SK-N-SH (cell line): ENCODE results near the gene ZSCAN20. TPM values are rescaled to one million over a fixed set of nuclear protein-coding genes. Genes with fewer than 3 reads are reported as not detected.
A peak's percentile ranks its signal among the peaks of the same experiment; 100 is the strongest.

Experiments used
- CTCF ChIA-PET: fragments of 300-600, 350-600 bp; formaldehyde crosslinking; extraction: SDS; loops from one replicate; lab custom pipeline; 2021; lab: Yijun Ruan, JAX
- POLR2A ChIA-PET: fragments of 350-600 bp; sonication (Branson Sonifier 250); formaldehyde crosslinking; extraction: SDS; loops from one replicate; lab custom pipeline; 2020; ENCODE audit warnings: antibody characterized with exemption, inconsistent platforms; lab: Yijun Ruan, JAX
- DNase-seq: peaks from one replicate; pipeline ENCODE4 v3.0.0; 2012
- H2AFZ ChIP-seq: fragments of 200-600 bp; sonication (generic); 2 replicates; pipeline ENCODE4 v1.8.1; 2016; ENCODE audit warnings: antibody characterized with exemption, mild to moderate bottlenecking, low read depth
- H3F3A ChIP-seq: fragments of 200-600 bp; sonication (generic); replicated peaks from 2 replicates; pipeline ENCODE3; 2016; ENCODE audit warnings: antibody characterized with exemption, mild to moderate bottlenecking; ENCODE audit not compliant: insufficient read depth
- H3K27ac ChIP-seq, 2 experiments: fragments of 200-500 bp in 1 of 2; fragments of 200-600 bp in 1 of 2; sonication (Bioruptor generic) in 1 of 2; sonication (generic), shearing (Covaris generic) in 1 of 2; 2 replicates each; pipeline versions ENCODE4 v1.5.1 to v1.6.1; 2014 to 2016; ENCODE audit warnings: low read depth in 2 of 2, inconsistent platforms in 1 of 2, low read length in 1 of 2, mild to moderate bottlenecking in 1 of 2, mixed read lengths in 1 of 2
- H3K27me3 ChIP-seq: fragments of 200-600 bp; sonication (generic), shearing (Covaris generic); 2 replicates; pipeline ENCODE4 v1.6.1; 2016; ENCODE audit warnings: mixed run types; ENCODE audit not compliant: insufficient read depth
- H3K36me3 ChIP-seq, 2 experiments: fragments of 200-500 bp in 1 of 2; fragments of 200-600 bp in 1 of 2; sonication (Bioruptor generic) in 1 of 2; sonication (generic) in 1 of 2; replicated peaks in 1 of 2; 2 replicates each; pipeline versions ENCODE3 to v1.5.1; 2014 to 2016; ENCODE audit warnings: low read length in 1 of 2, mild to moderate bottlenecking in 1 of 2; ENCODE audit not compliant: insufficient read depth in 2 of 2, control insufficient read depth in 1 of 2
- H3K4me1 ChIP-seq, 2 experiments: fragments of 200-500 bp in 1 of 2; fragments of 200-600 bp in 1 of 2; sonication (Bioruptor generic) in 1 of 2; sonication (generic), shearing (Covaris generic) in 1 of 2; 2 replicates each; pipeline versions ENCODE4 v1.5.1 to v1.6.1; 2014 to 2016; ENCODE audit warnings: low read depth in 1 of 2, low read length in 1 of 2, mixed run types in 1 of 2; ENCODE audit not compliant: insufficient read depth in 2 of 2, control insufficient read depth in 1 of 2
- H3K4me2 ChIP-seq: fragments of 200-600 bp; sonication (generic), shearing (Covaris generic); 2 replicates; pipeline ENCODE4 v1.6.1; 2017; ENCODE audit warnings: mixed run types
- H3K4me3 ChIP-seq, 2 experiments: fragments of 200-500 bp in 1 of 2; fragments of 200-600 bp in 1 of 2; sonication (Bioruptor generic) in 1 of 2; sonication (generic), shearing (Covaris generic) in 1 of 2; 2 replicates each; pipeline versions ENCODE4 v1.5.1 to v1.8.1; 2014 to 2016; ENCODE audit warnings: low read depth in 2 of 2, inconsistent platforms in 1 of 2, low read length in 1 of 2, mild to moderate bottlenecking in 1 of 2, mixed read lengths in 1 of 2, moderate library complexity in 1 of 2
- H3K79me2 ChIP-seq: fragments of 200-600 bp; sonication (generic); 2 replicates; pipeline ENCODE4 v1.8.1; 2017; ENCODE audit warnings: mild to moderate bottlenecking; ENCODE audit not compliant: insufficient read depth
- H3K9ac ChIP-seq: fragments of 200-600 bp; sonication (generic); 2 replicates; pipeline ENCODE4 v1.6.1; 2017; ENCODE audit warnings: mixed run types
- H3K9me2 ChIP-seq: fragments of 200-600 bp; sonication (generic); 2 replicates; pipeline ENCODE4 v1.6.1; 2017; ENCODE audit warnings: mixed run types
- H3K9me3 ChIP-seq: fragments of 200-600 bp; sonication (generic); 2 replicates; pipeline ENCODE4 v1.6.1; 2017; ENCODE audit warnings: mixed run types, mild to moderate bottlenecking, moderate library complexity
- H4K20me1 ChIP-seq: fragments of 200-600 bp; sonication (generic); 2 replicates; pipeline ENCODE4 v1.6.1; 2017; ENCODE audit warnings: mild to moderate bottlenecking, mixed run types; ENCODE audit not compliant: insufficient read depth
- CTCF ChIP-seq: fragments of 200-600 bp; sonication (generic); IDR thresholded peaks from 2 replicates; pipeline ENCODE4 v1.6.1; 2017; ENCODE audit warnings: antibody characterized with exemption, mild to moderate bottlenecking, moderate library complexity
- ELF1 ChIP-seq: IDR thresholded peaks from 2 replicates; pipeline ENCODE4 v1.4.0; 2012
- EP300 ChIP-seq, 2 experiments: IDR thresholded peaks; 2 replicates each; pipeline versions ENCODE4 v1.4.0 to v1.6.1; 2012; ENCODE audit warnings: borderline replicate concordance in 1 of 2, low read depth in 1 of 2, low read length in 1 of 2
- FOSL2 ChIP-seq: IDR thresholded peaks from 2 replicates; pipeline ENCODE4 v1.4.0; 2012; ENCODE audit warnings: low read depth, mild to moderate bottlenecking, moderate library complexity, borderline replicate concordance
- FOXJ3 ChIP-seq: sonication (generic); formaldehyde crosslinking; IDR thresholded peaks from 2 replicates; pipeline ENCODE4 v1.5.1; 2020; ENCODE audit warnings: mild to moderate bottlenecking, missing genetic modification reagents
- FOXM1 ChIP-seq: IDR thresholded peaks from 2 replicates; pipeline ENCODE4 v1.4.0; 2012; ENCODE audit warnings: low read depth, mild to moderate bottlenecking
- GABPA ChIP-seq: IDR thresholded peaks from 2 replicates; pipeline ENCODE4 v1.4.0; 2012; ENCODE audit warnings: low read depth, mild to moderate bottlenecking
- JUND ChIP-seq: IDR thresholded peaks from 2 replicates; pipeline ENCODE4 v1.4.0; 2012
- MAX ChIP-seq: IDR thresholded peaks from 2 replicates; pipeline ENCODE4 v1.4.0; 2012; ENCODE audit warnings: low read depth
- MEF2A ChIP-seq: IDR thresholded peaks from 2 replicates; pipeline ENCODE4 v1.4.0; 2012; ENCODE audit warnings: low read depth, borderline replicate concordance
- MXI1 ChIP-seq: IDR thresholded peaks from 2 replicates; pipeline ENCODE4 v1.6.1; 2012; ENCODE audit warnings: mild to moderate bottlenecking, low read depth, low read length, improper control_type of control experiment
- PBX3 ChIP-seq: IDR thresholded peaks from 2 replicates; pipeline ENCODE4; 2012
- POLR2AphosphoS5 ChIP-seq: IDR thresholded peaks from 2 replicates; pipeline ENCODE4 v1.6.1; 2012; ENCODE audit warnings: low read depth, low read length
- RAD21 ChIP-seq: IDR thresholded peaks from 2 replicates; pipeline ENCODE4 v1.6.1; 2012; ENCODE audit warnings: mild to moderate bottlenecking, low read length
- RFX5 ChIP-seq: IDR thresholded peaks from 2 replicates; pipeline ENCODE4 v1.6.1; 2012; ENCODE audit warnings: mild to moderate bottlenecking, improper control_type of control experiment, low read length
- RXRA ChIP-seq: IDR thresholded peaks from 2 replicates; pipeline ENCODE4 v1.4.0; 2012; ENCODE audit warnings: low read depth, mild to moderate bottlenecking, borderline replicate concordance
- SMC3 ChIP-seq: IDR thresholded peaks from 2 replicates; pipeline ENCODE4 v1.6.1; 2012; ENCODE audit warnings: low read depth, low read length, improper control_type of control experiment
- TCF12 ChIP-seq: IDR thresholded peaks from 2 replicates; pipeline ENCODE4 v1.4.0; 2012
- TEAD4 ChIP-seq: IDR thresholded peaks from 2 replicates; pipeline ENCODE4 v1.4.0; 2012; ENCODE audit warnings: mild to moderate bottlenecking, borderline replicate concordance; ENCODE audit not compliant: insufficient read depth
- USF1 ChIP-seq: IDR thresholded peaks from 2 replicates; pipeline ENCODE4 v1.4.0; 2012; ENCODE audit warnings: low read depth, borderline replicate concordance
- USF2 ChIP-seq: fragments of 150-350 bp; IDR thresholded peaks from 2 replicates; pipeline ENCODE4 v1.6.1; 2017; ENCODE audit warnings: antibody characterized with exemption, low read length, low read depth, borderline replicate concordance
- YY1 ChIP-seq: IDR thresholded peaks from 2 replicates; pipeline ENCODE4 v1.4.0; 2012; ENCODE audit warnings: low read depth, mild to moderate bottlenecking
- ZBTB33 ChIP-seq: IDR thresholded peaks from 2 replicates; pipeline ENCODE4 v1.4.0; 2012; ENCODE audit warnings: low read depth, borderline replicate concordance
- WGBS: methylation state at CpG from one replicate; pipeline ENCODE4 v1.1.6; 2017; ENCODE audit warnings: low lambda C conversion rate; 5-methylcytosine and 5-hydroxymethylcytosine counted together
- polyA plus RNA-seq, 3 experiments: library from polyadenylated mRNA; depleted of rRNA; stranded (reverse); fragments of >200 nt; gene quantifications; 2 replicates each; pipeline ENCODE4 v1.2.3, GENCODE V29; 2012

Gene ZSCAN20
- polyA plus RNA-seq, 1 of the 3 experiments (the other 2 are of a cell fraction): 2.1 TPM

GRCh38 chr1:33429856-33430691 is 42.4 kb upstream of the ZSCAN20 start (continued):
- TF ChIP-seq MEF2A: no peak
- no peak for TF ChIP-seq RAD21

- peak within 1 kb of the TSS; percentile 71 to 87 for H3K4me3 ChIP-seq
- H4K20me1 ChIP-seq: no peaks in the 10 kb centered on the region
- no peaks in the 10 kb centered on the region for H3K27me3 ChIP-seq
- peak within 1 kb of the TSS; percentile 84 for H3K4me2 ChIP-seq
- H3K9ac ChIP-seq: peak within 1 kb of the TSS; percentile 71
- 10% methylated on average over 7 of the region's 91 CpGs for WGBS
- DNase-seq: peak; percentile 97
- H3K9me3 ChIP-seq: no peaks in the 10 kb centered on the region
- peaks cover 40% of the 10 kb centered on the region for H3F3A ChIP-seq
- ChIA-PET CTCF (interaction anchor here (0.7 to 1.6 kb wide), 5 partner anchors 8 to 334 kb away, joined by 3 to 4 read pairs (median 3); no protein-coding TSS in a partner anchor), POLR2A (no interaction called here)
- peak within 1 kb of the TSS; percentile 67; the same call in 1 of the 2 replicates for H2AFZ ChIP-seq
- peak within 1 kb of the TSS in 1 of 2 experiments; percentile 97; a peak in 2 of 4 replicates for H3K27ac ChIP-seq
- peaks cover 13 to 48% of the 10 kb centered on the region in 2 experiments for H3K4me1 ChIP-seq
- peaks cover 14% of the 10 kb centered on the region for H3K79me2 ChIP-seq
- no peaks in the 10 kb centered on the region for H3K9me2 ChIP-seq
- H3K36me3 ChIP-seq: no peaks in the 10 kb centered on the region
- TF ChIP-seq TCF12 (no peak), SMC3 (no peak), GABPA (no peak), RFX5 (no peak), CTCF (peak; percentile 33), RXRA (no peak), TEAD4 (no peak), MXI1 (peak; percentile 39), FOXJ3 (CRISPR knock-in tag) (no peak), POLR2AphosphoS5 (no peak), PBX3 (no peak), ELF1 (no peak), MAX (peak; percentile 74), EP300 (IDR thresholded peaks at IDR 0.05; ENCODE audit: borderline replicate concordance in 1 of 2, low read depth in 1 of 2, low read length in 1 of 2) (no peak), USF2 (peak; percentile 89), YY1 (no peak), ZBTB33 (no peak), USF1 (peak; percentile 96), FOSL2 (no peak), JUND (no peak), MEF2A (no peak), FOXM1 (no peak)
Observed at GRCh38 chr1:33430692-33431593, 41.5 kb upstream of the ZSCAN20 start, which contains the start of gene PHC2. PHC2 (minus strand) TSS chr1:33431095; CDS start chr1:33375539, 55,556 bp downstream.
